Measurements from ENCODE around the gene ZMYND8.

GRCh38 chr20:47233333-47234188, 122.9 kb downstream of the ZMYND8 start:
- TF ChIP-seq CTCF (IDR thresholded peaks at IDR 0.05; ENCODE audit: extremely low read depth in 1 of 2, insufficient read depth in 1 of 2, low read depth in 1 of 2, low read length in 2 of 2) (no peak), POLR2A (IDR thresholded peaks at IDR 0.05; ENCODE audit: low read depth, low read length) (no peak), FOS (IDR thresholded peaks at IDR 0.05; ENCODE audit: borderline replicate concordance, insufficient read depth, low read length) (no peak), EZH2 (IDR thresholded peaks at IDR 0.05; ENCODE audit: borderline replicate concordance, low read depth, low read length, severe bottlenecking) (no peak)

Data from endothelial cell of umbilical vein (primary cell).